Measurements from ENCODE around the gene GREB1. TPM values are rescaled to one million over a fixed set of nuclear protein-coding genes. Genes with fewer than 3 reads are reported as not detected.

The GREB1 gene
- total RNA-seq, 1 donor from 2014 or later, result 11.1 TPM

- no peak for DNase-seq (ENCODE audit: low spot score)
Observed at GRCh38 chr2:11633923-11634478, 100.2 kb downstream of the GREB1 start.

- DNase-seq (ENCODE audit: low spot score), result no peak
Observed at GRCh38 chr2:11634584-11634983, 100.7 kb downstream of the GREB1 start.

GRCh38 chr2:11635141-11635540 lies 101.3 kb downstream of the GREB1 start:
- DNase-seq (ENCODE audit: low spot score), result no peak

- DNase-seq (ENCODE audit: low spot score), result no peak
Observed at GRCh38 chr2:11636593-11637295, 102.9 kb downstream of the GREB1 start.

GRCh38 chr2:11637546-11637945 lies 103.7 kb downstream of the GREB1 start:
- DNase-seq (ENCODE audit: low spot score), result no peak

GRCh38 chr2:11639503-11639902 lies 105.7 kb downstream of the GREB1 start:
- no peak for DNase-seq (ENCODE audit: low spot score)

- DNase-seq (ENCODE audit: low spot score), result no peak
Observed at GRCh38 chr2:11640132-11640531, 106.3 kb downstream of the GREB1 start.

GRCh38 chr2:11642972-11643371 lies 109.1 kb downstream of the GREB1 start:
- DNase-seq (ENCODE audit: low spot score), result no peak

GRCh38 chr2:11644293-11644692 lies 110.4 kb downstream of the GREB1 start:
- no peak for DNase-seq (ENCODE audit: low spot score)

GRCh38 chr2:11646530-11646929 lies 112.7 kb downstream of the GREB1 start:
- DNase-seq (ENCODE audit: low spot score), result no peak

GRCh38 chr2:11647834-11648600 lies 114.2 kb downstream of the GREB1 start:
- DNase-seq (ENCODE audit: low spot score), result peak; percentile 24

- DNase-seq (ENCODE audit: low spot score), result no peak
Observed at GRCh38 chr2:11649093-11649492, 115.2 kb downstream of the GREB1 start.

- DNase-seq (ENCODE audit: low spot score), result peak; percentile 4
Observed at GRCh38 chr2:11651856-11652548, 118.2 kb downstream of the GREB1 start.

GRCh38 chr2:11652553-11652952 lies 118.7 kb downstream of the GREB1 start:
- DNase-seq (ENCODE audit: low spot score), result peak; percentile 76

GRCh38 chr2:11655495-11655894 lies 121.7 kb downstream of the GREB1 start:
- DNase-seq (ENCODE audit: low spot score), result peak; percentile 85

- DNase-seq (ENCODE audit: low spot score), result no peak
Observed at GRCh38 chr2:11656252-11656651, 122.4 kb downstream of the GREB1 start.

GRCh38 chr2:11656671-11657101 lies 122.8 kb downstream of the GREB1 start:
- DNase-seq (ENCODE audit: low spot score), result no peak

GRCh38 chr2:11657195-11657594 lies 123.3 kb downstream of the GREB1 start:
- no peak for DNase-seq (ENCODE audit: low spot score)

- no peak for DNase-seq (ENCODE audit: low spot score)
Observed at GRCh38 chr2:11657646-11658045, 123.8 kb downstream of the GREB1 start.

- no peak for DNase-seq (ENCODE audit: low spot score)
Observed at GRCh38 chr2:11658208-11659114, 124.6 kb downstream of the GREB1 start.

GRCh38 chr2:11659115-11659475 lies 125.2 kb downstream of the GREB1 start:
- DNase-seq (ENCODE audit: low spot score), result no peak
